ENCODE data around the gene PTPRG. TPM values are rescaled to one million over a fixed set of nuclear protein-coding genes. Genes with fewer than 3 reads are reported as not detected.
A peak's percentile ranks its signal among the peaks of the same experiment; 100 is the strongest.

The PTPRG gene
- 3.9 TPM for total RNA-seq
- polyA plus RNA-seq: 4.1 TPM
- long read RNA-seq, donor 1: 0 reads
- long read RNA-seq, donor 2: 0 reads
- long read RNA-seq, donor 3: 0 reads
- long read RNA-seq, donor 4, partial matches to known transcripts: 1,003 of 1,003 reads
- long read RNA-seq, donor 4, other reads (novel, unspliced or antisense): 0 of 1,003 reads
- long read RNA-seq, donor 5: 0 reads
- long read RNA-seq, donor 6: 0 reads
- long read RNA-seq, donor 7: 0 reads
- long read RNA-seq, donor 8, partial matches to known transcripts: 0 of 1 reads
- long read RNA-seq, donor 8, other reads (novel, unspliced or antisense): 0 of 1 reads
- long read RNA-seq, donor 9, partial matches to known transcripts: 0 of 1 reads
- long read RNA-seq, donor 9, other reads (novel, unspliced or antisense): 0 of 1 reads
- long read RNA-seq, donor 10: 0 reads

- H3K36me3 ChIP-seq (ENCODE audit: control insufficient read depth in 2 of 2, insufficient read depth in 2 of 2, low read length in 1 of 2): no peaks in the 10 kb centered on the region
- under 1% methylated on average over 74 of the region's 74 CpGs for WGBS
- H3K9me3 ChIP-seq (ENCODE audit: control insufficient read depth in 2 of 2, insufficient read depth in 1 of 2, low read length in 1 of 2): no peaks in the 10 kb centered on the region
- H3K4me1 ChIP-seq (ENCODE audit: control insufficient read depth in 2 of 2, insufficient read depth in 2 of 2, low read length in 2 of 2): peaks cover 10 to 20% of the 10 kb centered on the region in 2 donors
- peak in 5 of 9 donors; percentile 7 to 59 (median 29) for DNase-seq (ENCODE audit: low read depth in 6 of 9, low spot score in 9 of 9)
- H3K4me3 ChIP-seq (ENCODE audit: low read length in 2 of 2): peak within 1 kb of the TSS; percentile 40 to 49
- peak within 1 kb of the TSS; percentile 72 to 80 for H3K27ac ChIP-seq (ENCODE audit: low read depth in 1 of 2, low read length in 1 of 2)
- peaks cover 72 to 88% of the 10 kb centered on the region in 2 donors for H3K27me3 ChIP-seq (ENCODE audit: control insufficient read depth in 2 of 2, insufficient read depth in 1 of 2, low read length in 1 of 2)
Measured at GRCh38 chr3:61561374-61562041, at the start of gene PTPRG. TSS of gene PTPRG (plus strand) at chr3:61561571. CDS start at chr3:61562288, 717 bp downstream.

- Histone ChIP-seq H3K27ac (ENCODE audit: low read depth in 1 of 2, low read length in 1 of 2) (no peak overlapping the region), H3K27me3 (ENCODE audit: control insufficient read depth in 2 of 2, insufficient read depth in 1 of 2, low read length in 1 of 2) (no peaks in the 10 kb centered on the region), H3K36me3 (ENCODE audit: control insufficient read depth in 2 of 2, insufficient read depth in 2 of 2, low read length in 1 of 2) (no peaks in the 10 kb centered on the region), H3K9me3 (ENCODE audit: control insufficient read depth in 2 of 2, insufficient read depth in 1 of 2, low read length in 1 of 2) (no peaks in the 10 kb centered on the region), H3K4me1 (ENCODE audit: control insufficient read depth in 2 of 2, insufficient read depth in 2 of 2, low read length in 2 of 2) (no peaks in the 10 kb centered on the region), H3K4me3 (ENCODE audit: low read length in 2 of 2) (no peak overlapping the region)
- WGBS: 93% methylated on average over 1 of the region's 1 CpG
- peak in 1 of 9 donors; percentile 4 for DNase-seq (ENCODE audit: low read depth in 6 of 9, low spot score in 9 of 9)
Measured at GRCh38 chr3:61518590-61518989, 42.8 kb upstream of the PTPRG start.

- peak overlapping the region in 1 of 2 donors; percentile 57 for H3K27ac ChIP-seq (ENCODE audit: low read depth in 1 of 2, low read length in 1 of 2)
- 85% methylated on average over 2 of the region's 2 CpGs for WGBS
- H3K4me3 ChIP-seq (ENCODE audit: low read length in 2 of 2): no peak overlapping the region
- DNase-seq (ENCODE audit: low read depth in 6 of 9, low spot score in 9 of 9): peak in 2 of 9 donors; percentile 3 to 33
- no peaks in the 10 kb centered on the region for H3K36me3 ChIP-seq (ENCODE audit: control insufficient read depth in 2 of 2, insufficient read depth in 2 of 2, low read length in 1 of 2)
- no peaks in the 10 kb centered on the region for H3K4me1 ChIP-seq (ENCODE audit: control insufficient read depth in 2 of 2, insufficient read depth in 2 of 2, low read length in 2 of 2)
- H3K9me3 ChIP-seq (ENCODE audit: control insufficient read depth in 2 of 2, insufficient read depth in 1 of 2, low read length in 1 of 2): no peaks in the 10 kb centered on the region
- no peaks in the 10 kb centered on the region for H3K27me3 ChIP-seq (ENCODE audit: control insufficient read depth in 2 of 2, insufficient read depth in 1 of 2, low read length in 1 of 2)
Measured at GRCh38 chr3:61520966-61521628, 40.3 kb upstream of the PTPRG start.

GRCh38 chr3:61522060-61522459, 39.3 kb upstream of the PTPRG start:
- no peaks in the 10 kb centered on the region for H3K9me3 ChIP-seq (ENCODE audit: control insufficient read depth in 2 of 2, insufficient read depth in 1 of 2, low read length in 1 of 2)
- no peaks in the 10 kb centered on the region for H3K4me1 ChIP-seq (ENCODE audit: control insufficient read depth in 2 of 2, insufficient read depth in 2 of 2, low read length in 2 of 2)
- H3K27me3 ChIP-seq (ENCODE audit: control insufficient read depth in 2 of 2, insufficient read depth in 1 of 2, low read length in 1 of 2): no peaks in the 10 kb centered on the region
- H3K36me3 ChIP-seq (ENCODE audit: control insufficient read depth in 2 of 2, insufficient read depth in 2 of 2, low read length in 1 of 2): no peaks in the 10 kb centered on the region
- no peak overlapping the region for H3K4me3 ChIP-seq (ENCODE audit: low read length in 2 of 2)
- WGBS: 82% methylated on average over 4 of the region's 4 CpGs
- H3K27ac ChIP-seq (ENCODE audit: low read depth in 1 of 2, low read length in 1 of 2): peak overlapping the region in 1 of 2 donors; percentile 71
- no peak for DNase-seq (ENCODE audit: low read depth in 6 of 9, low spot score in 9 of 9)

- no peaks in the 10 kb centered on the region for H3K9me3 ChIP-seq (ENCODE audit: control insufficient read depth in 2 of 2, insufficient read depth in 1 of 2, low read length in 1 of 2)
- H3K27me3 ChIP-seq (ENCODE audit: control insufficient read depth in 2 of 2, insufficient read depth in 1 of 2, low read length in 1 of 2): no peaks in the 10 kb centered on the region
- no peak overlapping the region for H3K4me3 ChIP-seq (ENCODE audit: low read length in 2 of 2)
- peak overlapping the region in 1 of 2 donors; percentile 71 for H3K27ac ChIP-seq (ENCODE audit: low read depth in 1 of 2, low read length in 1 of 2)
- DNase-seq (ENCODE audit: low read depth in 6 of 9, low spot score in 9 of 9): no peak
- no peaks in the 10 kb centered on the region for H3K4me1 ChIP-seq (ENCODE audit: control insufficient read depth in 2 of 2, insufficient read depth in 2 of 2, low read length in 2 of 2)
- no peaks in the 10 kb centered on the region for H3K36me3 ChIP-seq (ENCODE audit: control insufficient read depth in 2 of 2, insufficient read depth in 2 of 2, low read length in 1 of 2)
- 83% methylated on average over 2 of the region's 2 CpGs for WGBS
Measured at GRCh38 chr3:61522626-61523025, 38.7 kb upstream of the PTPRG start.

- no peaks in the 10 kb centered on the region for H3K27me3 ChIP-seq (ENCODE audit: control insufficient read depth in 2 of 2, insufficient read depth in 1 of 2, low read length in 1 of 2)
- no peaks in the 10 kb centered on the region for H3K9me3 ChIP-seq (ENCODE audit: control insufficient read depth in 2 of 2, insufficient read depth in 1 of 2, low read length in 1 of 2)
- WGBS: 77% methylated on average over 4 of the region's 4 CpGs
- H3K4me1 ChIP-seq (ENCODE audit: control insufficient read depth in 2 of 2, insufficient read depth in 2 of 2, low read length in 2 of 2): no peaks in the 10 kb centered on the region
- H3K27ac ChIP-seq (ENCODE audit: low read depth in 1 of 2, low read length in 1 of 2): no peak overlapping the region
- H3K4me3 ChIP-seq (ENCODE audit: low read length in 2 of 2): no peak overlapping the region
- DNase-seq (ENCODE audit: low read depth in 6 of 9, low spot score in 9 of 9): no peak
- H3K36me3 ChIP-seq (ENCODE audit: control insufficient read depth in 2 of 2, insufficient read depth in 2 of 2, low read length in 1 of 2): no peaks in the 10 kb centered on the region
Measured at GRCh38 chr3:61524933-61525332, 36.4 kb upstream of the PTPRG start.

- Histone ChIP-seq H3K4me3 (ENCODE audit: low read length in 2 of 2) (no peak overlapping the region), H3K27me3 (ENCODE audit: control insufficient read depth in 2 of 2, insufficient read depth in 1 of 2, low read length in 1 of 2) (no peaks in the 10 kb centered on the region), H3K36me3 (ENCODE audit: control insufficient read depth in 2 of 2, insufficient read depth in 2 of 2, low read length in 1 of 2) (no peaks in the 10 kb centered on the region), H3K9me3 (ENCODE audit: control insufficient read depth in 2 of 2, insufficient read depth in 1 of 2, low read length in 1 of 2) (no peaks in the 10 kb centered on the region), H3K4me1 (ENCODE audit: control insufficient read depth in 2 of 2, insufficient read depth in 2 of 2, low read length in 2 of 2) (no peaks in the 10 kb centered on the region), H3K27ac (ENCODE audit: low read depth in 1 of 2, low read length in 1 of 2) (no peak overlapping the region)
- no peak for DNase-seq (ENCODE audit: low read depth in 6 of 9, low spot score in 9 of 9)
- 98% methylated on average over 5 of the region's 5 CpGs for WGBS
Measured at GRCh38 chr3:61526308-61526707, 35.1 kb upstream of the PTPRG start.

GRCh38 chr3:61527011-61527410, 34.4 kb upstream of the PTPRG start:
- no peak for DNase-seq (ENCODE audit: low read depth in 6 of 9, low spot score in 9 of 9)
- H3K27me3 ChIP-seq (ENCODE audit: control insufficient read depth in 2 of 2, insufficient read depth in 1 of 2, low read length in 1 of 2): no peaks in the 10 kb centered on the region
- H3K27ac ChIP-seq (ENCODE audit: low read depth in 1 of 2, low read length in 1 of 2): no peak overlapping the region
- no peaks in the 10 kb centered on the region for H3K9me3 ChIP-seq (ENCODE audit: control insufficient read depth in 2 of 2, insufficient read depth in 1 of 2, low read length in 1 of 2)
- H3K4me3 ChIP-seq (ENCODE audit: low read length in 2 of 2): no peak overlapping the region
- H3K4me1 ChIP-seq (ENCODE audit: control insufficient read depth in 2 of 2, insufficient read depth in 2 of 2, low read length in 2 of 2): no peaks in the 10 kb centered on the region
- H3K36me3 ChIP-seq (ENCODE audit: control insufficient read depth in 2 of 2, insufficient read depth in 2 of 2, low read length in 1 of 2): no peaks in the 10 kb centered on the region
- 97% methylated on average over 8 of the region's 8 CpGs for WGBS

- Histone ChIP-seq H3K9me3 (ENCODE audit: control insufficient read depth in 2 of 2, insufficient read depth in 1 of 2, low read length in 1 of 2) (no peaks in the 10 kb centered on the region), H3K36me3 (ENCODE audit: control insufficient read depth in 2 of 2, insufficient read depth in 2 of 2, low read length in 1 of 2) (no peaks in the 10 kb centered on the region), H3K4me3 (ENCODE audit: low read length in 2 of 2) (no peak overlapping the region), H3K27me3 (ENCODE audit: control insufficient read depth in 2 of 2, insufficient read depth in 1 of 2, low read length in 1 of 2) (no peaks in the 10 kb centered on the region), H3K4me1 (ENCODE audit: control insufficient read depth in 2 of 2, insufficient read depth in 2 of 2, low read length in 2 of 2) (no peaks in the 10 kb centered on the region), H3K27ac (ENCODE audit: low read depth in 1 of 2, low read length in 1 of 2) (no peak overlapping the region)
- DNase-seq (ENCODE audit: low read depth in 6 of 9, low spot score in 9 of 9): peak in 2 of 9 donors; percentile 10 to 34
- 20% methylated on average over 1 of the region's 1 CpG for WGBS
Measured at GRCh38 chr3:61530355-61530754, 31.0 kb upstream of the PTPRG start.
